ENCODE measurements around the gene PIK3C2G.

Gene PIK3C2G

GRCh38 chr12:18646286-18646890, 385.1 kb downstream of the PIK3C2G start:
- no peak overlapping the region for H3K18ac ChIP-seq (ENCODE audit: low read depth in 1 of 2, low read length in 2 of 2)

DNA sequence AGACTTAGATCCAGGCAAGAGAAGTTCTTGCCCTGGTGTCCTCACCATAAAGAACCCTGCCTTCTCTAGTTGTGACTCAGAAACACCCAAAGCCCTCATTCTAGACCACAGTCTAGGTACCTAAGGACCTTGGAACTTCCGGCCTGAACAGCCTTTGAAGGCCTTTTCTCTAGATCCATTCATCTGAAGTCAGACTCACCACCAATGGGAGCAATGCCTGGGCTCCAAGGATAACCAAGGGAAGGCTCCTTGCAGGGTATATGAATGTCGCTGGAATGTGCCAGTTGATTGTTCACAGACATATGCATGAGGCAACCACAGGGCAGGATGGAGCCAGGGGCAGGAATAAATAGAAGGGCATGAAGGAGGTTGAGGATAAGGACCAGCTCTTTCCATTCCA, 390.2 kb downstream of the PIK3C2G start:
- 90% methylated on average over 2 of the region's 2 CpGs for WGBS
- Histone ChIP-seq H4K8ac (ENCODE audit: low read length) (no peak overlapping the region), H3K4me2 (ENCODE audit: low read length, poor library complexity, severe bottlenecking) (no peak overlapping the region), H3K9ac (ENCODE audit: low read length) (no peak overlapping the region), H3K14ac (ENCODE audit: low read length in 2 of 2) (peak overlapping the region in 1 of 2 experiments; percentile 55), H3K4ac (ENCODE audit: low read depth in 1 of 2, low read length in 2 of 2) (no peak overlapping the region), H2AK5ac (ENCODE audit: low read length, severe bottlenecking) (peak overlapping the region; percentile 83), H3K9me3 (ENCODE audit: control insufficient read depth, low read length) (no peaks in the 10 kb centered on the region), H2BK15ac (ENCODE audit: low read depth, poor library complexity, severe bottlenecking) (no peak overlapping the region), H2AFZ (ENCODE audit: low read depth, low read length) (no peak overlapping the region), H3K79me1 (replicated peaks; ENCODE audit: low read length, poor library complexity, severe bottlenecking) (no peaks in the 10 kb centered on the region), H3K4me3 (ENCODE audit: insufficient read depth in 1 of 2, low read depth in 1 of 2, low read length in 2 of 2) (no peak overlapping the region), H2BK12ac (ENCODE audit: low read length in 2 of 2) (no peak overlapping the region), H4K91ac (ENCODE audit: low read length) (no peak overlapping the region), H2BK120ac (ENCODE audit: low read depth, low read length) (no peak overlapping the region), H3K36me3 (ENCODE audit: control insufficient read depth in 1 of 2, insufficient read depth in 2 of 2, low read depth in 1 of 2, low read length in 2 of 2) (no peaks in the 10 kb centered on the region), H3K4me1 (ENCODE audit: control insufficient read depth, insufficient read depth, low read depth, low read length) (no peaks in the 10 kb centered on the region), H3K23ac (ENCODE audit: low read length in 2 of 2) (no peak overlapping the region), H3K27ac (ENCODE audit: low read length, poor library complexity, severe bottlenecking) (no peak overlapping the region), H3K18ac (ENCODE audit: low read depth in 1 of 2, low read length in 2 of 2) (no peak overlapping the region), H2BK5ac (ENCODE audit: low read depth, low read length, poor library complexity, severe bottlenecking) (no peak overlapping the region), H3K27me3 (ENCODE audit: control insufficient read depth in 1 of 2, insufficient read depth in 1 of 2, low read length in 2 of 2) (peaks cover 0 to 4% of the 10 kb centered on the region in 2 experiments)
- DNase-seq: no peak

More at GRCh38 chr12:18646286-18646890, 385.1 kb downstream of the PIK3C2G start:
- Histone ChIP-seq H3K36me3 (ENCODE audit: control insufficient read depth in 1 of 2, insufficient read depth in 2 of 2, low read depth in 1 of 2, low read length in 2 of 2) (no peaks in the 10 kb centered on the region), H2BK12ac (ENCODE audit: low read length in 2 of 2) (no peak overlapping the region), H4K91ac (ENCODE audit: low read length) (no peak overlapping the region), H3K79me1 (replicated peaks; ENCODE audit: low read length, poor library complexity, severe bottlenecking) (no peaks in the 10 kb centered on the region), H3K4me1 (ENCODE audit: control insufficient read depth, insufficient read depth, low read depth, low read length) (no peaks in the 10 kb centered on the region), H3K9ac (ENCODE audit: low read length) (no peak overlapping the region), H2AK5ac (ENCODE audit: low read length, severe bottlenecking) (no peak overlapping the region), H2BK5ac (ENCODE audit: low read depth, low read length, poor library complexity, severe bottlenecking) (no peak overlapping the region), H4K8ac (ENCODE audit: low read length) (no peak overlapping the region), H3K14ac (ENCODE audit: low read length in 2 of 2) (no peak overlapping the region), H3K4me2 (ENCODE audit: low read length, poor library complexity, severe bottlenecking) (no peak overlapping the region), H3K4me3 (ENCODE audit: insufficient read depth in 1 of 2, low read depth in 1 of 2, low read length in 2 of 2) (no peak overlapping the region), H2BK15ac (ENCODE audit: low read depth, poor library complexity, severe bottlenecking) (no peak overlapping the region), H3K9me3 (ENCODE audit: control insufficient read depth, low read length) (no peaks in the 10 kb centered on the region), H3K27ac (ENCODE audit: low read length, poor library complexity, severe bottlenecking) (no peak overlapping the region), H3K27me3 (ENCODE audit: control insufficient read depth in 1 of 2, insufficient read depth in 1 of 2, low read length in 2 of 2) (peaks cover 0 to under 1% of the 10 kb centered on the region in 2 experiments), H2BK120ac (ENCODE audit: low read depth, low read length) (peak overlapping the region; percentile 73), H3K4ac (ENCODE audit: low read depth in 1 of 2, low read length in 2 of 2) (no peak overlapping the region), H3K23ac (ENCODE audit: low read length in 2 of 2) (no peak overlapping the region), H2AFZ (ENCODE audit: low read depth, low read length) (no peak overlapping the region)
- WGBS: 91% methylated on average over 6 of the region's 6 CpGs
- no peak for DNase-seq

GRCh38 chr12:18652596-18652995, 391.3 kb downstream of the PIK3C2G start:
- Histone ChIP-seq H3K27ac (ENCODE audit: low read length, poor library complexity, severe bottlenecking) (no peak overlapping the region), H2BK120ac (ENCODE audit: low read depth, low read length) (no peak overlapping the region), H3K14ac (ENCODE audit: low read length in 2 of 2) (no peak overlapping the region), H3K4me3 (ENCODE audit: insufficient read depth in 1 of 2, low read depth in 1 of 2, low read length in 2 of 2) (no peak overlapping the region), H3K9me3 (ENCODE audit: control insufficient read depth, low read length) (peaks cover 4% of the 10 kb centered on the region), H3K9ac (ENCODE audit: low read length) (no peak overlapping the region), H2AK5ac (ENCODE audit: low read length, severe bottlenecking) (no peak overlapping the region), H2BK15ac (ENCODE audit: low read depth, poor library complexity, severe bottlenecking) (no peak overlapping the region), H2BK5ac (ENCODE audit: low read depth, low read length, poor library complexity, severe bottlenecking) (no peak overlapping the region), H3K4ac (ENCODE audit: low read depth in 1 of 2, low read length in 2 of 2) (no peak overlapping the region), H2BK12ac (ENCODE audit: low read length in 2 of 2) (no peak overlapping the region), H3K4me2 (ENCODE audit: low read length, poor library complexity, severe bottlenecking) (no peak overlapping the region), H3K36me3 (ENCODE audit: control insufficient read depth in 1 of 2, insufficient read depth in 2 of 2, low read depth in 1 of 2, low read length in 2 of 2) (no peaks in the 10 kb centered on the region), H3K79me1 (replicated peaks; ENCODE audit: low read length, poor library complexity, severe bottlenecking) (no peaks in the 10 kb centered on the region), H3K4me1 (ENCODE audit: control insufficient read depth, insufficient read depth, low read depth, low read length) (no peaks in the 10 kb centered on the region), H3K23ac (ENCODE audit: low read length in 2 of 2) (no peak overlapping the region), H2AFZ (ENCODE audit: low read depth, low read length) (no peak overlapping the region), H4K91ac (ENCODE audit: low read length) (no peak overlapping the region), H3K18ac (ENCODE audit: low read depth in 1 of 2, low read length in 2 of 2) (no peak overlapping the region), H3K27me3 (ENCODE audit: control insufficient read depth in 1 of 2, insufficient read depth in 1 of 2, low read length in 2 of 2) (peaks cover 0 to 4% of the 10 kb centered on the region in 2 experiments), H4K8ac (ENCODE audit: low read length) (no peak overlapping the region)
- DNase-seq: no peak

GRCh38 chr12:18653465-18653864, 392.1 kb downstream of the PIK3C2G start:
- no CpG with 5 or more reads among the region's 1 CpG for WGBS
- Histone ChIP-seq H3K4ac (ENCODE audit: low read depth in 1 of 2, low read length in 2 of 2) (no peak overlapping the region), H3K9ac (ENCODE audit: low read length) (no peak overlapping the region)

More at GRCh38 chr12:18653465-18653864, 392.1 kb downstream of the PIK3C2G start:
- no peak overlapping the region for H3K27ac ChIP-seq (ENCODE audit: low read length, poor library complexity, severe bottlenecking)
- H2AK5ac ChIP-seq (ENCODE audit: low read length, severe bottlenecking): no peak overlapping the region
- no peaks in the 10 kb centered on the region for H3K4me1 ChIP-seq (ENCODE audit: control insufficient read depth, insufficient read depth, low read depth, low read length)
- no peak overlapping the region for H4K91ac ChIP-seq (ENCODE audit: low read length)
- H3K36me3 ChIP-seq (ENCODE audit: control insufficient read depth in 1 of 2, insufficient read depth in 2 of 2, low read depth in 1 of 2, low read length in 2 of 2): no peaks in the 10 kb centered on the region
- peaks cover 0 to 4% of the 10 kb centered on the region in 2 experiments for H3K27me3 ChIP-seq (ENCODE audit: control insufficient read depth in 1 of 2, insufficient read depth in 1 of 2, low read length in 2 of 2)
- H3K4me2 ChIP-seq (ENCODE audit: low read length, poor library complexity, severe bottlenecking): no peak overlapping the region
- no peak overlapping the region for H3K14ac ChIP-seq (ENCODE audit: low read length in 2 of 2)
- H2BK15ac ChIP-seq (ENCODE audit: low read depth, poor library complexity, severe bottlenecking): no peak overlapping the region
- H2BK120ac ChIP-seq (ENCODE audit: low read depth, low read length): no peak overlapping the region
- no peak overlapping the region for H4K8ac ChIP-seq (ENCODE audit: low read length)
- no peak overlapping the region for H2BK5ac ChIP-seq (ENCODE audit: low read depth, low read length, poor library complexity, severe bottlenecking)
- no peaks in the 10 kb centered on the region for H3K79me1 ChIP-seq (replicated peaks; ENCODE audit: low read length, poor library complexity, severe bottlenecking)
- H3K23ac ChIP-seq (ENCODE audit: low read length in 2 of 2): no peak overlapping the region
- no peak for DNase-seq
- H3K9me3 ChIP-seq (ENCODE audit: control insufficient read depth, low read length): peaks cover 7% of the 10 kb centered on the region
- H3K18ac ChIP-seq (ENCODE audit: low read depth in 1 of 2, low read length in 2 of 2): no peak overlapping the region
- H3K4me3 ChIP-seq (ENCODE audit: insufficient read depth in 1 of 2, low read depth in 1 of 2, low read length in 2 of 2): no peak overlapping the region
- H2AFZ ChIP-seq (ENCODE audit: low read depth, low read length): no peak overlapping the region
- H2BK12ac ChIP-seq (ENCODE audit: low read length in 2 of 2): no peak overlapping the region

Data from mesenchymal stem cell (in vitro differentiated cells and primary cell).